A673 (cell line): ENCODE results near the gene CLASRP. TPM values are rescaled to one million over a fixed set of nuclear protein-coding genes. Genes with fewer than 3 reads are reported as not detected.

Source experiments
- BruUV-seq: library from RNA; stranded (reverse); fragments of 400-500 nt; replicated peaks from 2 replicates; lab custom pipeline; 2021; lab: Mats Ljungman, UMichigan
- CTCF ChIA-PET: fragments of 300-600 bp; sonication (Branson Sonifier 250); formaldehyde crosslinking; loops from one replicate; lab custom pipeline; 2022; ENCODE audit warnings: antibody characterized with exemption; lab: Charles Lee
- POLR2A ChIA-PET: fragments of 300-600 bp; sonication (Branson Sonifier 250); formaldehyde crosslinking; loops from one replicate; lab custom pipeline; 2022; ENCODE audit warnings: antibody characterized with exemption; ENCODE audit not compliant: low non-redundant PET; lab: Charles Lee
- DNase-seq: peaks from one replicate; pipeline ENCODE4 v3.0.0-alpha.2; 2015; ENCODE audit warnings: low spot score
- H3K27ac ChIP-seq: fragments of 200-600 bp; sonication (generic); 2 replicates; pipeline ENCODE4 v1.5.1; 2016; ENCODE audit warnings: mixed run types, low read depth, mild to moderate bottlenecking, mixed read lengths, antibody characterized with exemption, low read length; ENCODE audit not compliant: poor library complexity, severe bottlenecking
- H3K27me3 ChIP-seq: fragments of 200-600 bp; sonication (generic); replicated peaks from 2 replicates; pipeline ENCODE4 v1.6.1; 2017; ENCODE audit warnings: mixed run types, low read depth, mild to moderate bottlenecking, mixed read lengths, antibody characterized with exemption, low read length; ENCODE audit not compliant: insufficient read depth, poor library complexity
- H3K36me3 ChIP-seq: fragments of 200-600 bp; sonication (generic); 2 replicates; pipeline ENCODE4 v1.6.1; 2016; ENCODE audit warnings: mixed run types, mild to moderate bottlenecking, mixed read lengths, antibody characterized with exemption, low read length; ENCODE audit not compliant: insufficient read depth, poor library complexity, severe bottlenecking
- H3K4me1 ChIP-seq: fragments of 200-600 bp; sonication (generic); 2 replicates; pipeline ENCODE4 v1.6.1; 2017; ENCODE audit warnings: mixed run types, mild to moderate bottlenecking, mixed read lengths, antibody characterized with exemption, low read length; ENCODE audit not compliant: insufficient read depth, poor library complexity, severe bottlenecking
- H3K4me3 ChIP-seq: fragments of 200-600 bp; sonication (generic); 2 replicates; pipeline ENCODE4 v1.5.1; 2016; ENCODE audit warnings: low read depth, mixed run types, mild to moderate bottlenecking, mixed read lengths, low read length; ENCODE audit not compliant: poor library complexity, severe bottlenecking
- H3K9me3 ChIP-seq: fragments of 200-600 bp; sonication (generic); 2 replicates; pipeline ENCODE4 v1.6.1; 2016; ENCODE audit warnings: mixed run types, low read depth, mild to moderate bottlenecking, mixed read lengths, antibody characterized with exemption, low read length; ENCODE audit not compliant: poor library complexity, severe bottlenecking
- CTCF ChIP-seq: fragments of 300-800, 200-600 bp; sonication (generic); conservative IDR thresholded peaks from 2 replicates; pipeline ENCODE4 v1.5.1; 2017; ENCODE audit warnings: low read depth, mild to moderate bottlenecking, antibody characterized with exemption, low read length, moderate library complexity, mixed read lengths
- EZH2 ChIP-seq: fragments of 200-600 bp; sonication (generic); IDR thresholded peaks from 2 replicates; pipeline ENCODE4 v1.6.1; 2017; ENCODE audit warnings: borderline replicate concordance, low read depth, mild to moderate bottlenecking, mixed read lengths, antibody characterized with exemption, low read length; ENCODE audit not compliant: poor library complexity, severe bottlenecking
- intact Hi-C: fragments of 100-400 bp; cut with micrococcal nuclease; formaldehyde crosslinking; loops from one replicate; pipeline ENCODE4 v1.10.0; 2022; ENCODE audit not compliant: unreplicated experiment
- total RNA-seq: library from RNA; stranded (reverse); gene quantifications from 2 replicates; pipeline ENCODE4 v1.2.3, GENCODE V29; 2021

Gene CLASRP
- total RNA-seq, 1 experiment from 2014 or later, result 104 TPM

- intact Hi-C loops, result no loop called here
- H3K9me3 ChIP-seq, result no peaks in the 10 kb centered on the region
- CTCF ChIA-PET, result no interaction called here
- H3K27ac ChIP-seq, result no peak overlapping the region
- peaks cover 31% of the 10 kb centered on the region for H3K4me1 ChIP-seq
- no TSS peak for BruUV-seq
- no peak for DNase-seq
- no peaks in the 10 kb centered on the region for H3K27me3 ChIP-seq
- TF ChIP-seq EZH2, result no peak
- no peak for TF ChIP-seq CTCF
- POLR2A ChIA-PET, result no interaction called here
- H3K4me3 ChIP-seq, result no peak overlapping the region
- no peaks in the 10 kb centered on the region for H3K36me3 ChIP-seq
These were observed 62.0 kb downstream of the CLASRP start for GRCh38 chr19:45100846-45101252.

GRCh38 chr19:45101806-45102205 is 63.0 kb downstream of the CLASRP start:
- no peak for DNase-seq
- no peak for TF ChIP-seq CTCF
- no peak overlapping the region for H3K4me3 ChIP-seq
- no peaks in the 10 kb centered on the region for H3K9me3 ChIP-seq
- ChIA-PET POLR2A (no interaction called here), CTCF (no interaction called here)
- no peaks in the 10 kb centered on the region for H3K36me3 ChIP-seq
- peaks cover 31% of the 10 kb centered on the region for H3K4me1 ChIP-seq
- intact Hi-C loops, result no loop called here
- H3K27ac ChIP-seq, result no peak overlapping the region
- no peaks in the 10 kb centered on the region for H3K27me3 ChIP-seq
- no TSS peak for BruUV-seq

DNA sequence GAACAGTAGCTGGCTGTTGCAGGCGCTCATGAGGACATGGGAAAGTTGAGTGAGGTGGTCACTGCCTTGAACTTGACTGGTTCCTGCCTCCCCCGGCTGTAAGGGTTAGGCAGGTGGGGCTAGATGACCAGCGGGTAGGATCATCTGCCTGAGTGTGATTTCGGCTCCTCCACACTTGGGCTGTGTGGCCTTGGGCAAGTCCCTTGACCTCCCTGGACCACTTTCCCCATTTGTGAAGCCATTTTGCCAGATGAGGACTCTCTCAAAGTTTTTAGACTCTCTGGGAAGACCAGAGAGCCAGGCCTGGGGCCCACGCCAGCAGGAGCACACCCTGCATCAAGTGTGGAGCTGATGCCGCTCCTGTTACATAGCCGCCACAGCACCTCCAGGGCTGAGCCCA is 63.6 kb downstream of the CLASRP start:
- H3K36me3 ChIP-seq, result no peaks in the 10 kb centered on the region
- DNase-seq, result no peak
- H3K4me3 ChIP-seq, result no peak overlapping the region
- peaks cover 28% of the 10 kb centered on the region for H3K4me1 ChIP-seq
- H3K27me3 ChIP-seq, result no peaks in the 10 kb centered on the region
- no peak overlapping the region for H3K27ac ChIP-seq
- no TSS peak for BruUV-seq
- POLR2A ChIA-PET, result no interaction called here
- CTCF ChIA-PET, result no interaction called here
- H3K9me3 ChIP-seq, result no peaks in the 10 kb centered on the region
- intact Hi-C loops, result no loop called here
- TF ChIP-seq EZH2, result no peak
- no peak for TF ChIP-seq CTCF
